H1 (cell line): Measurements from ENCODE around the gene STARD8. TPM values are rescaled to one million over a fixed set of nuclear protein-coding genes. Genes with fewer than 3 reads are reported as not detected.

Source experiments
- CTCF ChIA-PET: fragments of 300-600 bp; sonication (Branson Sonifier 250); formaldehyde crosslinking; loops from one replicate; lab custom pipeline; 2021; ENCODE audit not compliant: partially characterized antibody; lab: Charles Lee
- POLR2A ChIA-PET: fragments of 300-600 bp; sonication (Branson Sonifier 250); formaldehyde crosslinking; loops from one replicate; lab custom pipeline; 2021; ENCODE audit warnings: inconsistent platforms; ENCODE audit not compliant: partially characterized antibody; lab: Charles Lee
- DNase-seq, 2 experiments: peaks; one replicate each; pipeline versions ENCODE4 v3.0.0 to v3.0.0-alpha.2; 2010 to 2022; ENCODE audit warnings: low spot score in 2 of 2, low read depth in 1 of 2, mixed read lengths in 1 of 2
- FAIRE-seq: peaks from 2 replicates; lab custom pipeline; 2011; peaks lifted over from hg19 to GRCh38; lab: Jason Lieb, UNC
- H2AFZ ChIP-seq: 2 replicates; pipeline ENCODE4 v1.8.1; 2012; ENCODE audit warnings: low read length, inconsistent platforms
- H2AK5ac ChIP-seq: 2 replicates; pipeline ENCODE4 v1.6.1; 2013; ENCODE audit warnings: low read depth, low read length
- H2BK120ac ChIP-seq: replicated peaks from 2 replicates; pipeline ENCODE3; 2013; ENCODE audit warnings: low read depth, low read length, inconsistent platforms
- H2BK12ac ChIP-seq: 2 replicates; pipeline ENCODE4 v1.6.1; 2013; ENCODE audit warnings: low read depth, low read length
- H2BK15ac ChIP-seq: 2 replicates; pipeline ENCODE4 v1.6.1; 2013; ENCODE audit warnings: low read length
- H2BK20ac ChIP-seq: 2 replicates; pipeline ENCODE4 v1.6.1; 2013; ENCODE audit warnings: low read length
- H2BK5ac ChIP-seq: 2 replicates; pipeline ENCODE4 v1.6.1; 2013; ENCODE audit warnings: low read depth, low read length
- H3K14ac ChIP-seq: 2 replicates; pipeline ENCODE4 v1.6.1; 2013; ENCODE audit warnings: inconsistent platforms; ENCODE audit not compliant: insufficient read length
- H3K18ac ChIP-seq: 2 replicates; pipeline ENCODE4 v1.6.1; 2013; ENCODE audit warnings: low read length; ENCODE audit errors: extremely low read depth
- H3K23ac ChIP-seq: 2 replicates; pipeline ENCODE4 v1.6.1; 2013; ENCODE audit warnings: inconsistent platforms; ENCODE audit not compliant: insufficient read length
- H3K23me2 ChIP-seq: 2 replicates; pipeline ENCODE4 v1.6.1; 2013; ENCODE audit warnings: low read depth, low read length
- H3K27ac ChIP-seq: 2 replicates; pipeline ENCODE4 v1.6.1; 2011; ENCODE audit warnings: low read depth, low read length, inconsistent platforms
- H3K27me3 ChIP-seq, 4 experiments: replicated peaks in 1 of 4; 1 replicate in 1 of 4; 2 replicates in 3 of 4; pipeline versions ENCODE4 v1.6.1 to v1.8.1; 2011 to 2013; ENCODE audit warnings: low read length in 3 of 4, mild to moderate bottlenecking in 3 of 4, inconsistent platforms in 2 of 4, mixed read lengths in 2 of 4, moderate library complexity in 1 of 4; ENCODE audit not compliant: control insufficient read depth in 3 of 4, insufficient read depth in 3 of 4; ENCODE audit errors: extremely low read depth in 1 of 4
- H3K36me3 ChIP-seq, 4 experiments: 2 replicates each; pipeline versions ENCODE4 v1.6.1 to v1.8.1; 2011 to 2013; ENCODE audit warnings: mild to moderate bottlenecking in 4 of 4, low read length in 3 of 4, moderate library complexity in 2 of 4, control low read depth in 1 of 4, inconsistent platforms in 1 of 4; ENCODE audit not compliant: insufficient read depth in 4 of 4, control insufficient read depth in 2 of 4
- H3K4ac ChIP-seq: replicated peaks from 2 replicates; pipeline ENCODE3; 2013; ENCODE audit warnings: low read length, low read depth, mixed read lengths, inconsistent platforms; ENCODE audit not compliant: insufficient read length
- H3K4me1 ChIP-seq, 4 experiments: replicated peaks in 1 of 4; 1 replicate in 1 of 4; 2 replicates in 3 of 4; pipeline versions ENCODE4 v1.6.1 to v1.8.1; 2011 to 2013; ENCODE audit warnings: low read length in 3 of 4, inconsistent platforms in 2 of 4, mixed read lengths in 1 of 4; ENCODE audit not compliant: insufficient read depth in 4 of 4, control insufficient read depth in 3 of 4
- H3K4me2 ChIP-seq, 2 experiments: 2 replicates each; pipeline versions ENCODE4 v1.6.1 to v1.8.1; 2011 to 2013; ENCODE audit warnings: low read depth in 2 of 2, low read length in 2 of 2, control low read depth in 1 of 2, inconsistent platforms in 1 of 2, mild to moderate bottlenecking in 1 of 2; ENCODE audit not compliant: insufficient read depth in 1 of 2
- H3K4me3 ChIP-seq, 4 experiments: fragments of 200-600, 300-600 bp in 1 of 4; sonication (generic), shearing (Covaris generic), sonication (Bioruptor Twin) in 1 of 4; 2 replicates each; pipeline versions ENCODE4 v1.5.1 to v1.8.1; 2011 to 2016; ENCODE audit warnings: low read length in 4 of 4, low read depth in 3 of 4, control low read depth in 2 of 4, inconsistent platforms in 2 of 4, mild to moderate bottlenecking in 2 of 4, mixed read lengths in 1 of 4, moderate library complexity in 1 of 4; ENCODE audit not compliant: insufficient read depth in 2 of 4; ENCODE audit errors: extremely low read depth in 1 of 4
- H3K56ac ChIP-seq: replicated peaks from 2 replicates; pipeline ENCODE3; 2013; ENCODE audit warnings: low read depth, mild to moderate bottlenecking, mixed read lengths, low read length, inconsistent platforms; ENCODE audit not compliant: insufficient read length
- H3K79me1 ChIP-seq: 2 replicates; pipeline ENCODE4 v1.6.1; 2013; ENCODE audit warnings: low read depth, low read length, control low read depth
- H3K79me2 ChIP-seq, 2 experiments: 2 replicates each; pipeline versions ENCODE4 v1.6.1 to v1.8.1; 2012 to 2013; ENCODE audit warnings: low read length in 2 of 2, mild to moderate bottlenecking in 2 of 2, inconsistent platforms in 1 of 2; ENCODE audit not compliant: insufficient read depth in 2 of 2, control insufficient read depth in 1 of 2
- H3K9ac ChIP-seq, 4 experiments: replicated peaks in 1 of 4; 1 replicate in 1 of 4; 2 replicates in 3 of 4; pipeline versions ENCODE4 v1.6.1 to v1.8.1; 2011 to 2013; ENCODE audit warnings: low read depth in 3 of 4, low read length in 3 of 4, control low read depth in 2 of 4, mild to moderate bottlenecking in 2 of 4, moderate library complexity in 2 of 4, inconsistent platforms in 1 of 4; ENCODE audit errors: extremely low read depth in 1 of 4
- H3K9me3 ChIP-seq, 2 experiments: 2 replicates each; pipeline versions ENCODE4 v1.6.1 to v1.8.1; 2012 to 2013; ENCODE audit warnings: mild to moderate bottlenecking in 2 of 2, moderate library complexity in 2 of 2, control low read depth in 1 of 2, inconsistent platforms in 1 of 2, low read depth in 1 of 2, low read length in 1 of 2, mixed read lengths in 1 of 2; ENCODE audit not compliant: insufficient read depth in 2 of 2
- H4K20me1 ChIP-seq, 2 experiments: replicated peaks in 1 of 2; 2 replicates each; pipeline versions ENCODE3 to v1.8.1; 2011 to 2013; ENCODE audit warnings: inconsistent platforms in 2 of 2, low read length in 2 of 2, mild to moderate bottlenecking in 1 of 2; ENCODE audit not compliant: insufficient read depth in 2 of 2, control insufficient read depth in 1 of 2
- H4K5ac ChIP-seq: 2 replicates; pipeline ENCODE4 v1.6.1; 2013; ENCODE audit warnings: low read length, low read depth, mixed read lengths, inconsistent platforms; ENCODE audit not compliant: insufficient read length
- H4K8ac ChIP-seq: 2 replicates; pipeline ENCODE4 v1.8.0; 2013; ENCODE audit warnings: mild to moderate bottlenecking, moderate library complexity, low read length, inconsistent platforms; ENCODE audit not compliant: insufficient read depth; ENCODE audit errors: extremely low read depth
- H4K91ac ChIP-seq: replicated peaks from 2 replicates; pipeline ENCODE3; 2013; ENCODE audit warnings: low read length, mixed read lengths, inconsistent platforms; ENCODE audit not compliant: insufficient read length
- ASH2L ChIP-seq: fragments of 200-600, 300-600 bp; sonication (generic); IDR thresholded peaks from one replicate; pipeline ENCODE4 v1.7.1; 2017; ENCODE audit warnings: low read length
- E2F6 ChIP-seq: IDR thresholded peaks from 2 replicates; pipeline ENCODE4 v1.6.1; 2012; ENCODE audit warnings: inconsistent platforms
- KDM4A ChIP-seq: IDR thresholded peaks from one replicate; pipeline ENCODE4 v1.7.1; 2012; ENCODE audit warnings: low read depth, mild to moderate bottlenecking, moderate library complexity, low read length, inconsistent platforms; ENCODE audit not compliant: severe bottlenecking
- POLR2A ChIP-seq, 2 experiments: IDR thresholded peaks; 1 replicate in 1 of 2; 2 replicates in 1 of 2; pipeline ENCODE4 v1.6.1; 2011; ENCODE audit warnings: low read depth in 2 of 2, low read length in 2 of 2, mild to moderate bottlenecking in 2 of 2; ENCODE audit errors: control extremely low read depth in 1 of 2
- RXRA ChIP-seq: IDR thresholded peaks from 2 replicates; pipeline ENCODE4 v1.6.1; 2011; ENCODE audit warnings: low read depth, mild to moderate bottlenecking, low read length, moderate library complexity; ENCODE audit not compliant: insufficient read depth
- SIN3A ChIP-seq, 2 experiments: IDR thresholded peaks in 1 of 2; conservative IDR thresholded peaks in 1 of 2; 2 replicates each; pipeline ENCODE4 v1.6.1; 2011 to 2012; ENCODE audit warnings: low read length in 2 of 2, improper control_type of control experiment in 1 of 2, low read depth in 1 of 2, mild to moderate bottlenecking in 1 of 2
- TAF1 ChIP-seq: IDR thresholded peaks from 2 replicates; pipeline ENCODE4 v1.6.1; 2011; ENCODE audit warnings: mild to moderate bottlenecking, low read depth, low read length
- TAF7 ChIP-seq: optimal IDR thresholded peaks from 2 replicates; pipeline ENCODE3; 2011; ENCODE audit warnings: low read depth, mild to moderate bottlenecking, inconsistent platforms, low read length, moderate library complexity, borderline replicate concordance
- TBP ChIP-seq: IDR thresholded peaks from 2 replicates; pipeline ENCODE4 v1.6.1; 2011; ENCODE audit warnings: low read depth, low read length, improper control_type of control experiment
- WGBS, 2 experiments: shearing (Covaris generic) in 1 of 2; methylation state at CpG; one replicate each; pipeline versions ENCODE4 v1.1.6 to v1.1.7; 2013 to 2015; ENCODE audit warnings: low lambda C conversion rate in 2 of 2, mixed read lengths in 2 of 2, inconsistent platforms in 1 of 2, low coverage in 1 of 2, missing lambda C conversion rate in 1 of 2; ENCODE audit not compliant: insufficient replicate concordance in 2 of 2, insufficient coverage in 1 of 2, insufficient read length in 1 of 2; ENCODE audit errors: extremely low coverage in 1 of 2, missing lambda C conversion rate in 1 of 2; 5-methylcytosine and 5-hydroxymethylcytosine counted together
- polyA plus RNA-seq, 7 experiments: library from polyadenylated mRNA; depleted of rRNA in 3 of 7; stranded (reverse) in 5 of 7; unstranded in 2 of 7; fragments of >200 nt in 5 of 7; fragments of 200-250 nt in 2 of 7; gene quantifications; 1 replicate in 5 of 7; 2 replicates in 1 of 7; 4 replicates in 1 of 7; pipeline versions ENCODE4 v1.2.1 to v1.2.3, GENCODE V29; 2011 to 2013; ENCODE audit warnings: missing spikeins in 2 of 7, mixed read lengths in 2 of 7
- total RNA-seq: library from RNA; stranded (reverse); fragmentation: NEBNext Ultra II Directional; extraction: Animal tissue kit (Norgen Biotek cat#: 25700); gene quantifications from 2 replicates; pipeline ENCODE4 v1.2.1, GENCODE V29; 2021

The STARD8 gene
- total and polyA plus RNA-seq, 2 of the 8 experiments (the other 6 are each of a cell fraction or from before 2014, with no cell fraction given) = 1.8 to 3.8 TPM

GRCh38 chrX:68693481-68694434 is 46.3 kb downstream of the STARD8 start:
- no peak overlapping the region for H2BK5ac ChIP-seq
- no peak overlapping the region for H3K18ac ChIP-seq
- H3K79me2 ChIP-seq = no peaks in the 10 kb centered on the region
- no peak overlapping the region for H2AK5ac ChIP-seq
- POLR2A ChIA-PET = interaction anchor here (0.7 to 1.2 kb wide), 3 partner anchors 11 to 182 kb away, joined by 3 to 4 read pairs (median 3); no protein-coding TSS in a partner anchor
- H3K4me2 ChIP-seq = peak overlapping the region; percentile 61 to 71
- H2BK15ac ChIP-seq = no peak overlapping the region
- no peaks in the 10 kb centered on the region for H3K36me3 ChIP-seq
- H2BK20ac ChIP-seq = no peak overlapping the region
- no peaks in the 10 kb centered on the region; the same call in 1 of the 2 replicates for H3K23me2 ChIP-seq
- WGBS, 2 experiments = 7% methylated on average over 18 of the region's 81 CpGs; no CpG with 5 or more reads in 1 of the 2 experiments
- H2BK120ac ChIP-seq = no peak overlapping the region
- no peak overlapping the region for H2BK12ac ChIP-seq
- H3K4me1 ChIP-seq = peaks cover 1 to 4% (median 3%) of the 10 kb centered on the region in 4 experiments
- peaks cover 0 to 6% (median 3%) of the 10 kb centered on the region in 4 experiments; a peak in 3 of 7 replicates for H3K27me3 ChIP-seq
- H4K20me1 ChIP-seq = no peaks in the 10 kb centered on the region
- H3K56ac ChIP-seq = no peak overlapping the region
- H3K9me3 ChIP-seq = no peaks in the 10 kb centered on the region
- no peak overlapping the region for H3K27ac ChIP-seq
- peak overlapping the region; percentile 40 to 70 (median 46) for H3K4me3 ChIP-seq
- H3K9ac ChIP-seq = peak overlapping the region in 1 of 4 experiments; percentile 59; a peak in 2 of 7 replicates
- DNase-seq = peak in 1 of 2 experiments; percentile 71
- TF ChIP-seq ASH2L = peak; percentile 44
- TF ChIP-seq RXRA = no peak
- 0 out of 4 replicates have a peak, but pooled peaks of 1 of the 2 experiments have one; percentile 20 for TF ChIP-seq SIN3A (conservative IDR thresholded peaks at IDR 0.05 in 1 of 2, IDR thresholded peaks at IDR 0.05 in 1 of 2; ENCODE audit: low read depth in 1 of 2, low read length in 2 of 2)
- TF ChIP-seq TBP = peak; percentile 23; the same call in 1 of the 2 replicates
- 0 out of 2 replicates have a peak, but pooled peaks have one; percentile 15 for TF ChIP-seq E2F6
- TF ChIP-seq KDM4A = peak; percentile 67
- TF ChIP-seq TAF1 = peak; percentile 59; the same call in 1 of the 2 replicates
- 0 out of 3 replicates have a peak, but pooled peaks of 1 of the 2 experiments have one; percentile 34 for TF ChIP-seq POLR2A (IDR thresholded peaks at IDR 0.05; ENCODE audit: control extremely low read depth in 1 of 2, low read depth in 2 of 2, low read length in 2 of 2)
- TF ChIP-seq TAF7 = no peak
- TF ChIP-seq, all 59 proteins: peak for 7
- CTCF ChIA-PET = interaction anchor here (0.8 to 1.7 kb wide), 5 partner anchors 8 to 181 kb away, joined by 3 read pairs; no protein-coding TSS in a partner anchor
- no peak overlapping the region for H2AFZ ChIP-seq
- H4K8ac ChIP-seq = no peak overlapping the region
- no peak overlapping the region for H3K14ac ChIP-seq
- H3K4ac ChIP-seq = no peak overlapping the region
- FAIRE-seq = no peak
- no peaks in the 10 kb centered on the region for H3K79me1 ChIP-seq
- H3K23ac ChIP-seq = no peak overlapping the region
- no peak overlapping the region for H4K5ac ChIP-seq
- no peak overlapping the region for H4K91ac ChIP-seq
